Fibroblast of lung (primary cell): Measurements from ENCODE around the gene XYLT1.

Experiments used
- CTCF ChIP-seq, 2 donors: IDR thresholded peaks in 1 of 2; conservative IDR thresholded peaks in 1 of 2; 1 replicate in 1 of 2; 2 replicates in 1 of 2; pipeline ENCODE4 v1.5.1; 2011 to 2012; ENCODE audit warnings: low read length in 2 of 2, control low read depth in 1 of 2, inconsistent platforms in 1 of 2, low read depth in 1 of 2, mild to moderate bottlenecking in 1 of 2
- EZH2 ChIP-seq: IDR thresholded peaks from 2 replicates; pipeline ENCODE4 v1.5.1; 2012; ENCODE audit warnings: low read length, control low read depth, mild to moderate bottlenecking; ENCODE audit errors: missing control alignments

GRCh38 chr16:17244872-17245551 is 225.7 kb downstream of the XYLT1 start:
- TF ChIP-seq CTCF (conservative IDR thresholded peaks at IDR 0.05 in 1 of 2, IDR thresholded peaks at IDR 0.05 in 1 of 2; ENCODE audit: low read depth in 1 of 2, low read length in 2 of 2) (no peak), EZH2 (no peak)
